Osteocyte (in vitro differentiated cells): Measurements from ENCODE around the gene ART5. TPM values are rescaled to one million over a fixed set of nuclear protein-coding genes. Genes with fewer than 3 reads are reported as not detected.
"Not testable (repeated sequence)": the region's sequence is repeated elsewhere in the genome, so short reads cannot be mapped to it uniquely, and the experiment has no call there.

ENCODE experiments used
- DNase-seq: peaks from one replicate; pipeline ENCODE4 v3.0.0; 2021; ENCODE audit warnings: mixed read lengths; ENCODE audit not compliant: unreplicated experiment; ENCODE audit errors: extremely low spot score
- H3K27ac Mint-ChIP-seq: one replicate; pipeline ENCODE4 v1.8.0; 2021; ENCODE audit warnings: mild to moderate bottlenecking, mixed read lengths; ENCODE audit not compliant: unreplicated experiment
- H3K27me3 Mint-ChIP-seq: one replicate; pipeline ENCODE4 v1.8.0; 2021; ENCODE audit warnings: mixed read lengths; ENCODE audit not compliant: unreplicated experiment
- H3K36me3 Mint-ChIP-seq: one replicate; pipeline ENCODE4 v1.8.0; 2021; ENCODE audit warnings: mixed read lengths; ENCODE audit not compliant: unreplicated experiment
- H3K4me1 Mint-ChIP-seq: one replicate; pipeline ENCODE4 v1.8.0; 2021; ENCODE audit warnings: mixed read lengths; ENCODE audit not compliant: unreplicated experiment
- H3K4me3 Mint-ChIP-seq: one replicate; pipeline ENCODE4 v1.8.0; 2021; ENCODE audit warnings: mild to moderate bottlenecking, moderate library complexity, mixed read lengths; ENCODE audit not compliant: unreplicated experiment
- H3K9me3 Mint-ChIP-seq: one replicate; pipeline ENCODE4 v1.8.0; 2021; ENCODE audit warnings: mixed read lengths; ENCODE audit not compliant: unreplicated experiment
- total RNA-seq: library from RNA; stranded (reverse); gene quantifications from 2 replicates; pipeline ENCODE4 v1.2.1, GENCODE V29; 2021

Gene ART5
- total RNA-seq, 1 donor from 2014 or later: 0.38 TPM

- H3K9me3 Mint-ChIP-seq, H3K36me3 Mint-ChIP-seq: not testable (repeated sequence)
- H3K27me3 Mint-ChIP-seq: peaks cover 43% of the 10 kb centered on the region
Observed at GRCh38 chr11:3588776-3589175, 53.0 kb downstream of the ART5 start.

More at GRCh38 chr11:3588776-3589175, 53.0 kb downstream of the ART5 start:
- H3K4me1 Mint-ChIP-seq, DNase-seq, H3K4me3 Mint-ChIP-seq, H3K27ac Mint-ChIP-seq: not testable (repeated sequence)

Other genes with a start within 250 kb of the ART5 start
- gene ART1, start 3.1 kb upstream of the ART5 start, total RNA-seq: not detected in 2 replicates
- 0.94 and 1.1 TPM in 2 replicates for gene CHRNA10, start 29.4 kb upstream of the ART5 start, total RNA-seq
- gene NUP98, start 155.6 kb upstream of the ART5 start, total RNA-seq: 68.9 and 71.0 TPM in 2 replicates
- 20.3 and 22.7 TPM in 2 replicates for gene PGAP2, start 166.6 kb upstream of the ART5 start, total RNA-seq
- gene RHOG, start 199.0 kb upstream of the ART5 start, total RNA-seq: 44.6 and 46.8 TPM in 2 replicates
- gene STIM1, start 213.7 kb upstream of the ART5 start, total RNA-seq: 45.2 and 46.9 TPM in 2 replicates